ENCODE measurements around the gene MEX3D. TPM values are rescaled to one million over a fixed set of nuclear protein-coding genes. Genes with fewer than 3 reads are reported as not detected.

Gene MEX3D
- total RNA-seq, 6 experiments from 2014 or later: 6.7 to 16.6 (median 10.3) TPM

GRCh38 chr19:1510807-1511206 lies 57.3 kb downstream of the MEX3D start:
- H3K36me3 ChIP-seq: no peaks in the 10 kb centered on the region
- DNase-seq (no peak), ATAC-seq (no peak)
- H3K27ac ChIP-seq: no peak overlapping the region
- H3K9me3 ChIP-seq: no peaks in the 10 kb centered on the region
- WGBS (ENCODE audit: insufficient coverage, low coverage, low lambda C conversion rate, missing lambda C conversion rate): 67% methylated on average over 6 of the region's 9 CpGs
- H3K27me3 ChIP-seq: no peaks in the 10 kb centered on the region
- intact Hi-C loops (cut with DNase I): loop anchor here (10.0 kb wide), 2 partner anchors 56 to 66 kb away; partner anchors contain the start of gene APC2 (in 1 of the 2)
- peaks cover 0 to 10% (median 2%) of the 10 kb centered on the region in 4 donors for H3K4me1 ChIP-seq
- no peak for TF ChIP-seq POLR2A (IDR thresholded peaks at IDR 0.05)
- TF ChIP-seq CTCF (IDR thresholded peaks at IDR 0.05): no peak
- H3K4me3 ChIP-seq: no peak overlapping the region

GRCh38 chr19:1510442-1510806 lies 57.7 kb downstream of the MEX3D start:
- Histone ChIP-seq H3K27me3 (no peaks in the 10 kb centered on the region), H3K36me3 (no peaks in the 10 kb centered on the region), H3K4me1 (peaks cover 0 to 10% (median 2%) of the 10 kb centered on the region in 4 donors), H3K4me3 (no peak overlapping the region), H3K27ac (no peak overlapping the region), H3K9me3 (no peaks in the 10 kb centered on the region)
- no CpG with 5 or more reads among the region's 25 CpGs for WGBS (ENCODE audit: insufficient coverage, low coverage, low lambda C conversion rate, missing lambda C conversion rate)
- DNase-seq: peak in 1 of 3 donors; percentile 40
- TF ChIP-seq CTCF (IDR thresholded peaks at IDR 0.05) (no peak), POLR2A (IDR thresholded peaks at IDR 0.05) (no peak)
- intact Hi-C loops (cut with DNase I): loop anchor here (10.0 kb wide), 2 partner anchors 56 to 66 kb away; partner anchors contain the start of gene APC2 (in 1 of the 2)
- no peak for ATAC-seq

- Histone ChIP-seq H3K27ac (no peak overlapping the region), H3K4me1 (peaks cover 0 to 10% (median 2%) of the 10 kb centered on the region in 4 donors), H3K9me3 (no peaks in the 10 kb centered on the region), H3K27me3 (no peaks in the 10 kb centered on the region), H3K4me3 (no peak overlapping the region), H3K36me3 (no peaks in the 10 kb centered on the region)
- TF ChIP-seq CTCF (IDR thresholded peaks at IDR 0.05) (no peak), POLR2A (IDR thresholded peaks at IDR 0.05) (no peak)
- WGBS (ENCODE audit: insufficient coverage, low coverage, low lambda C conversion rate, missing lambda C conversion rate): 40% methylated on average over 7 of the region's 11 CpGs
- intact Hi-C loops (cut with DNase I): loop anchor here (10.0 kb wide), 3 partner anchors 55 to 225 kb away; partner anchors contain the start of genes APC2 (in 1 of the 2) and EFNA2 (in 1 of the 2)
- ATAC-seq (no peak), DNase-seq (peak in 1 of 3 donors; percentile 35)
Observed at GRCh38 chr19:1509602-1510441, 58.3 kb downstream of the MEX3D start.

GRCh38 chr19:1508507-1508856 lies 59.6 kb downstream of the MEX3D start:
- no peaks in the 10 kb centered on the region for H3K9me3 ChIP-seq
- ATAC-seq (no peak), DNase-seq (no peak)
- no peaks in the 10 kb centered on the region for H3K27me3 ChIP-seq
- peaks cover 0 to 8% (median 2%) of the 10 kb centered on the region in 4 donors for H3K4me1 ChIP-seq
- TF ChIP-seq CTCF (IDR thresholded peaks at IDR 0.05) (no peak), POLR2A (IDR thresholded peaks at IDR 0.05) (no peak)
- intact Hi-C loops (cut with DNase I): loop anchor here in 1 of 2 donors (10.0 kb wide), 1 partner anchor 224 kb away; the partner anchor contains the start of gene EFNA2
- WGBS (ENCODE audit: insufficient coverage, low coverage, low lambda C conversion rate, missing lambda C conversion rate): 15% methylated on average over 5 of the region's 12 CpGs
- no peak overlapping the region for H3K27ac ChIP-seq
- H3K36me3 ChIP-seq: no peaks in the 10 kb centered on the region
- peak overlapping the region; percentile 31 to 50 (median 45) for H3K4me3 ChIP-seq

Measured in right lobe of liver (tissue), 6 donors.